MCF 10A (cell line): ENCODE measurements around the gene SPATA20. TPM values are rescaled to one million over a fixed set of nuclear protein-coding genes. Genes with fewer than 3 reads are reported as not detected.

Experiments
- BruUV-seq: library from RNA; stranded (reverse); fragments of 400-500 nt; replicated peaks from 2 replicates; lab custom pipeline; 2021; lab: Mats Ljungman, UMichigan
- CTCF ChIA-PET: fragments of 300-600 bp; sonication (Branson Sonifier 250); formaldehyde crosslinking; extraction: SDS; loops from one replicate; lab custom pipeline; 2021; ENCODE audit warnings: antibody characterized with exemption, inconsistent platforms; lab: Yijun Ruan, JAX
- POLR2A ChIA-PET: fragments of 300-600, 350-650 bp; sonication (Branson Sonifier 250); formaldehyde crosslinking; extraction: SDS; loops from one replicate; lab custom pipeline; 2020; ENCODE audit warnings: antibody characterized with exemption, inconsistent platforms; lab: Yijun Ruan, JAX
- DNase-seq: peaks from one replicate; pipeline ENCODE4 v3.0.0-alpha.2; 2018; ENCODE audit not compliant: unreplicated experiment
- H3K27ac Mint-ChIP-seq: one replicate; pipeline ENCODE4 v1.8.0; 2022; ENCODE audit warnings: mild to moderate bottlenecking, low read depth, mixed read lengths; ENCODE audit not compliant: unreplicated experiment
- H3K27me3 Mint-ChIP-seq: one replicate; pipeline ENCODE4 v1.8.0; 2022; ENCODE audit warnings: mixed read lengths; ENCODE audit not compliant: insufficient read depth, unreplicated experiment
- H3K36me3 Mint-ChIP-seq: one replicate; pipeline ENCODE4 v1.8.0; 2022; ENCODE audit warnings: mild to moderate bottlenecking, moderate library complexity, mixed read lengths; ENCODE audit not compliant: insufficient read depth, unreplicated experiment
- H3K4me1 Mint-ChIP-seq: one replicate; pipeline ENCODE4 v1.8.0; 2022; ENCODE audit warnings: mixed read lengths; ENCODE audit not compliant: insufficient read depth, unreplicated experiment
- H3K4me3 Mint-ChIP-seq: one replicate; pipeline ENCODE4 v1.8.0; 2022; ENCODE audit warnings: mild to moderate bottlenecking, moderate library complexity, mixed read lengths; ENCODE audit not compliant: unreplicated experiment
- H3K9me3 Mint-ChIP-seq: one replicate; pipeline ENCODE4 v1.8.0; 2022; ENCODE audit warnings: mixed read lengths; ENCODE audit not compliant: unreplicated experiment
- CTCF ChIP-seq: fragments of 200-600 bp; IDR thresholded peaks from one replicate; pipeline ENCODE4 v1.8.0; 2022; ENCODE audit warnings: antibody characterized with exemption, mild to moderate bottlenecking; ENCODE audit not compliant: unreplicated experiment
- intact Hi-C: fragments of 100-400 bp; cut with micrococcal nuclease; formaldehyde crosslinking; loops from 2 replicates; pipeline ENCODE4 v1.14.1; 2022
- total RNA-seq: library from RNA; stranded (reverse); gene quantifications from 2 replicates; pipeline ENCODE4 v1.2.3, GENCODE V29; 2022

SPATA20 gene
- total RNA-seq, 1 experiment from 2014 or later, result 35.3 TPM

- intact Hi-C loops, result no loop called here
- Mint-ChIP-seq H3K4me3 (no peak overlapping the region), H3K27me3 (no peaks in the 10 kb centered on the region), H3K9me3 (no peaks in the 10 kb centered on the region), H3K4me1 (peaks cover 10% of the 10 kb centered on the region), H3K36me3 (peaks cover 4% of the 10 kb centered on the region), H3K27ac (no peak overlapping the region)
- no peak for TF ChIP-seq CTCF
- POLR2A ChIA-PET, result no interaction called here
- BruUV-seq, result no TSS peak
- no peak for DNase-seq
- CTCF ChIA-PET, result interaction anchor here (0.6 to 5.9 kb wide), 2 partner anchors 17 to 166 kb away, joined by 3 to 68 read pairs; no protein-coding TSS in a partner anchor
Observed at GRCh38 chr17:50499721-50500120, 47.3 kb upstream of the SPATA20 start.

GRCh38 chr17:50501054-50501453, 45.9 kb upstream of the SPATA20 start:
- Mint-ChIP-seq H3K4me3 (no peak overlapping the region), H3K36me3 (peaks cover 6% of the 10 kb centered on the region), H3K27ac (no peak overlapping the region), H3K27me3 (no peaks in the 10 kb centered on the region), H3K9me3 (no peaks in the 10 kb centered on the region), H3K4me1 (peaks cover 11% of the 10 kb centered on the region)
- ChIA-PET POLR2A (interaction anchor here (0.5 to 3.0 kb wide), 5 partner anchors 10 to 41 kb away, joined by 3 to 21 read pairs (median 4); no protein-coding TSS in a partner anchor), CTCF (interaction anchor here (0.6 to 5.9 kb wide), 16 partner anchors 8 to 584 kb away, joined by 3 to 68 read pairs (median 4); no protein-coding TSS in a partner anchor)
- TF ChIP-seq CTCF, result peak; percentile 31
- DNase-seq, result peak; percentile 59
- intact Hi-C loops, result loop anchor here (1.0 kb wide), 1 partner anchor 19 kb away; no protein-coding TSS in a partner anchor
- BruUV-seq, result no TSS peak

GRCh38 chr17:50502301-50502990, 44.5 kb upstream of the SPATA20 start:
- ChIA-PET POLR2A (interaction anchor here (0.6 to 3.0 kb wide), 4 partner anchors 9 to 504 kb away, joined by 3 to 21 read pairs (median 6); no protein-coding TSS in a partner anchor), CTCF (interaction anchor here (0.6 to 5.9 kb wide), 10 partner anchors 10 to 346 kb away, joined by 3 to 68 read pairs (median 6); no protein-coding TSS in a partner anchor)
- TF ChIP-seq CTCF, result no peak
- no peaks in the 10 kb centered on the region for H3K27me3 Mint-ChIP-seq
- intact Hi-C loops, result no loop called here
- DNase-seq, result no peak
- no peak overlapping the region for H3K4me3 Mint-ChIP-seq
- H3K9me3 Mint-ChIP-seq, result no peaks in the 10 kb centered on the region
- H3K4me1 Mint-ChIP-seq, result peaks cover 11% of the 10 kb centered on the region
- H3K27ac Mint-ChIP-seq, result no peak overlapping the region
- no TSS peak for BruUV-seq
- peaks cover 6% of the 10 kb centered on the region for H3K36me3 Mint-ChIP-seq

- Mint-ChIP-seq H3K36me3 (peaks cover 6% of the 10 kb centered on the region), H3K27me3 (no peaks in the 10 kb centered on the region), H3K27ac (no peak overlapping the region), H3K4me1 (peaks cover 11% of the 10 kb centered on the region), H3K4me3 (no peak overlapping the region), H3K9me3 (no peaks in the 10 kb centered on the region)
- no peak for DNase-seq
- intact Hi-C loops, result no loop called here
- TF ChIP-seq CTCF, result no peak
- ChIA-PET CTCF (interaction anchor here (1.0 to 5.9 kb wide), 6 partner anchors 10 to 124 kb away, joined by 3 to 68 read pairs (median 9); no protein-coding TSS in a partner anchor), POLR2A (interaction anchor here (0.6 to 4.5 kb wide), 3 partner anchors 10 to 82 kb away, joined by 4 to 19 read pairs (median 13); no protein-coding TSS in a partner anchor)
- no TSS peak for BruUV-seq
Observed at GRCh38 chr17:50505591-50506130, 41.3 kb upstream of the SPATA20 start.
